GM18519 (cell line): ENCODE results near the gene VCAN.

Experiments used
- ATAC-seq: cut with Tn5 transposase; IDR thresholded peaks from one replicate; pipeline ENCODE4 v1.9.1; 2021; ENCODE audit warnings: mild to moderate bottlenecking, moderate library complexity; ENCODE audit not compliant: unreplicated experiment, low FRiP score

VCAN gene

GRCh38 chr5:83527722-83528438 is 56.3 kb downstream of the VCAN start:
- no peak for ATAC-seq

GRCh38 chr5:83528439-83528769 is 56.9 kb downstream of the VCAN start:
- ATAC-seq, result no peak

GRCh38 chr5:83530193-83530592 is 58.6 kb downstream of the VCAN start:
- no peak for ATAC-seq

GRCh38 chr5:83531661-83532060 is 60.1 kb downstream of the VCAN start:
- no peak for ATAC-seq

GRCh38 chr5:83538786-83539462 is 67.4 kb downstream of the VCAN start:
- peak; percentile 70 for ATAC-seq

- no peak for ATAC-seq
These were observed 67.9 kb downstream of the VCAN start for GRCh38 chr5:83539463-83539790.

GRCh38 chr5:83540105-83540504 is 68.6 kb downstream of the VCAN start:
- ATAC-seq, result no peak

GRCh38 chr5:83540783-83541182 is 69.2 kb downstream of the VCAN start:
- ATAC-seq, result no peak

- ATAC-seq, result no peak
These were observed 71.3 kb downstream of the VCAN start for GRCh38 chr5:83542839-83543238.

- ATAC-seq, result no peak
These were observed 72.4 kb downstream of the VCAN start for GRCh38 chr5:83543898-83544297.

GRCh38 chr5:83547161-83547560 is 75.6 kb downstream of the VCAN start:
- no peak for ATAC-seq

- ATAC-seq, result no peak
These were observed 76.3 kb downstream of the VCAN start for GRCh38 chr5:83547889-83548288.

GRCh38 chr5:83548581-83548980 is 77.0 kb downstream of the VCAN start:
- ATAC-seq, result no peak

- ATAC-seq, result no peak
These were observed 77.5 kb downstream of the VCAN start for GRCh38 chr5:83549076-83549475.

- no peak for ATAC-seq
These were observed 78.1 kb downstream of the VCAN start for GRCh38 chr5:83549674-83550073.

GRCh38 chr5:83551821-83552220 is 80.3 kb downstream of the VCAN start:
- ATAC-seq, result no peak

GRCh38 chr5:83552275-83552674 is 80.7 kb downstream of the VCAN start:
- no peak for ATAC-seq

GRCh38 chr5:83553000-83553486 is 81.5 kb downstream of the VCAN start:
- no peak for ATAC-seq

GRCh38 chr5:83554133-83554532 is 82.6 kb downstream of the VCAN start:
- ATAC-seq, result no peak

- ATAC-seq, result no peak
These were observed 83.1 kb downstream of the VCAN start for GRCh38 chr5:83554686-83555085.

GRCh38 chr5:83555263-83555662 is 83.7 kb downstream of the VCAN start:
- no peak for ATAC-seq

- peak; percentile 88 for ATAC-seq
These were observed 84.6 kb downstream of the VCAN start for GRCh38 chr5:83556190-83556589.
